Measurements from ENCODE around the gene VANGL1.
"Not testable (repeated sequence)": the region's sequence is repeated elsewhere in the genome, so short reads cannot be mapped to it uniquely, and the experiment has no call there.

VANGL1 gene

DNA sequence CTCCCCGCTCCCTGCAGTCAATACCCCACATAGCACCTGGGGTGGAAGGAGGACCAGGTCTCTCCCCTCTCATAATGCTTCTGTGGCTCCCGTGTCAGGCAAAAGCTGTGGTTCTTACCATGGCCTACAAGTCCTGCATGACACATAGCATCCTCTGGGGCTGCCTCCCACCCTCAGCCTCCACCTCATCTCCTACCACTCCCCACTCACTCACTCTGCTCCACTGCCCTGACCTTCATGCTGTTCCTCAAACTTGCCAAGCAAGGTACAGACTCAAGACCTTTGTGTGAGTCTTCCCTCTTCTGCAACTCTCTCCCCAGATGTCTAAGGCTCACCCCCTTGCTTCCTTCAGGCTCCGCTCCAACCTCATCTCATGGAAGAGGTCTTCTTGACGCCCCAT is 28.0 kb upstream of the VANGL1 start:
- H3K36me3 ChIP-seq (ENCODE audit: control insufficient read depth in 1 of 2, insufficient read depth in 2 of 2, low read length in 2 of 2): no peaks in the 10 kb centered on the region

DNA sequence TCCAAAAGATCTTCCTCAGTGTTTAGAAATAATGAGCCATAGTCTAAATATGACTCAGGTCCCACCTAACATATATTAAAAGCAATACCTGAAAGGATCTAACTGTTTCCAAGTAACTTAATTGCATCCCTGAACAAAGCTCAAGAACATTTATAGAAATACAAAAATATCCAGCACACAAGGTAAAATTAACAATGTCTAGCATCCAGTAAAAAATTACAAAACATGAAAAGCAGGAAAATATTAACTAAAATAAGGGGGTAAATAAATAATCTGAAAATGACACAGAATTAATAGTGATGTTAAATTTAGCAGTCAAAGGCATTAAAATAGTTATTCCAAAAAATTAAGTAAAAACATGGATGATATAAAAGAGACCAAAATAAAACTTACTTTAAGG is 21.3 kb upstream of the VANGL1 start:
- no peak overlapping the region for H3K9ac ChIP-seq (ENCODE audit: low read depth in 1 of 2, low read length in 2 of 2)
- H3K27me3 ChIP-seq (ENCODE audit: control insufficient read depth in 1 of 2, insufficient read depth in 2 of 2, low read length in 2 of 2): no peaks in the 10 kb centered on the region
- no peak overlapping the region for H3K4me3 ChIP-seq (ENCODE audit: low read depth in 1 of 2, low read length in 2 of 2)
- H3K36me3 ChIP-seq (ENCODE audit: control insufficient read depth in 1 of 2, insufficient read depth in 2 of 2, low read length in 2 of 2): no peaks in the 10 kb centered on the region
- H3K9me3 ChIP-seq (ENCODE audit: control insufficient read depth in 1 of 2, low read length in 2 of 2): peaks cover 4 to 7% of the 10 kb centered on the region in 2 donors
- no peaks in the 10 kb centered on the region for H3K4me1 ChIP-seq (ENCODE audit: control insufficient read depth in 1 of 2, insufficient read depth in 2 of 2, low read length in 2 of 2)
- H3K27ac ChIP-seq (ENCODE audit: low read depth, low read length): no peak overlapping the region

More for the DNA sequence above, 28.0 kb upstream of the VANGL1 start:
- Histone ChIP-seq H3K9ac (ENCODE audit: low read depth in 1 of 2, low read length in 2 of 2) (no peak overlapping the region), H3K27ac (ENCODE audit: low read depth, low read length) (no peak overlapping the region), H3K4me1 (ENCODE audit: control insufficient read depth in 1 of 2, insufficient read depth in 2 of 2, low read length in 2 of 2) (no peaks in the 10 kb centered on the region), H3K9me3 (ENCODE audit: control insufficient read depth in 1 of 2, low read length in 2 of 2) (no peaks in the 10 kb centered on the region), H3K27me3 (ENCODE audit: control insufficient read depth in 1 of 2, insufficient read depth in 2 of 2, low read length in 2 of 2) (no peaks in the 10 kb centered on the region), H3K4me3 (ENCODE audit: low read depth in 1 of 2, low read length in 2 of 2) (no peak overlapping the region)

DNA sequence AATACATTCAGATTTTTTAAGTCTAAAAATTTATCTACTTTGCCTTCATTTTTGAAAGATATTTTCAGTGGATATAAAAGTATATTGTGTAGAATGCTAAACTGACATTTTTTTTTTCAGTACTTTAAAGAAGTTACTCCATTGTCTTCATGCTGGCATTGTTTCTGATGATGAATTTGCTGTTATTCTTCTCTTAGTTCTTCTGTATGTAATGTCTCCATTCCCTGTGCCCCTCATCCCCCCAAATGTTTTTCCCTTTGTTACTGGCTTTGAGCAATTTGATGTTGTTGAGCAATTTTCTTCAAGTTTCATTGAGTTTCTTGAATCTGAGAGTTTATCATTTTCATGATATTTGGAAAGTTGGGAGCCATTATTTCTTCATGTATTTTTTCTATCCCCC is 20.8 kb upstream of the VANGL1 start:
- H3K27ac ChIP-seq (ENCODE audit: low read depth, low read length): no peak overlapping the region
- no peaks in the 10 kb centered on the region for H3K4me1 ChIP-seq (ENCODE audit: control insufficient read depth in 1 of 2, insufficient read depth in 2 of 2, low read length in 2 of 2)
- H3K9me3 ChIP-seq (ENCODE audit: control insufficient read depth in 1 of 2, low read length in 2 of 2): peaks cover 4 to 7% of the 10 kb centered on the region in 2 donors
- H3K9ac ChIP-seq (ENCODE audit: low read depth in 1 of 2, low read length in 2 of 2): no peak overlapping the region
- no peak overlapping the region for H3K4me3 ChIP-seq (ENCODE audit: low read depth in 1 of 2, low read length in 2 of 2)
- H3K36me3 ChIP-seq (ENCODE audit: control insufficient read depth in 1 of 2, insufficient read depth in 2 of 2, low read length in 2 of 2): no peaks in the 10 kb centered on the region
- no peaks in the 10 kb centered on the region for H3K27me3 ChIP-seq (ENCODE audit: control insufficient read depth in 1 of 2, insufficient read depth in 2 of 2, low read length in 2 of 2)

DNA sequence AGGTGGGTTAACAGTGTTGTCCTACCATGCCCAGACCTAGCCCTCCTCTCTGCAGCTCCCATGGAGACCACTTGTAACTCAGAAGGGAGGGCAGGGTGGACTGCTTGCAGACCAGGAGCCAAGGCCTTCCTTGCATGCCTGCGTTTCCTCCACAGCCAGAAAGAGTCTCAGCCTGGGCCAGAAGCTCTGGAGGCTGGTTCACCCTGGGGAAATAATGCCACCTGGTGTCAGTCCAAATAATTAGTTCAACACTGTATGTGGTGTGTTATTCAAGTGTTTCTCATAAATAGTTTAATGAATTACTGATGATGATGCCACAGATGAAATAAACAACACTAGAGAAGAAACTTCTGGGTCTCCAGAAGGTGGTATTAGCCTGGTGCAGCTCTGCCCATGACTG is 16.9 kb upstream of the VANGL1 start:
- no peak overlapping the region for H3K4me3 ChIP-seq (ENCODE audit: low read depth in 1 of 2, low read length in 2 of 2)
- no peaks in the 10 kb centered on the region for H3K36me3 ChIP-seq (ENCODE audit: control insufficient read depth in 1 of 2, insufficient read depth in 2 of 2, low read length in 2 of 2)
- H3K9me3 ChIP-seq (ENCODE audit: control insufficient read depth in 1 of 2, low read length in 2 of 2): peaks cover 4 to 5% of the 10 kb centered on the region in 2 donors
- H3K27ac ChIP-seq (ENCODE audit: low read depth, low read length): no peak overlapping the region
- H3K4me1 ChIP-seq (ENCODE audit: control insufficient read depth in 1 of 2, insufficient read depth in 2 of 2, low read length in 2 of 2): no peaks in the 10 kb centered on the region
- H3K27me3 ChIP-seq (ENCODE audit: control insufficient read depth in 1 of 2, insufficient read depth in 2 of 2, low read length in 2 of 2): no peaks in the 10 kb centered on the region
- no peak overlapping the region for H3K9ac ChIP-seq (ENCODE audit: low read depth in 1 of 2, low read length in 2 of 2)

DNA sequence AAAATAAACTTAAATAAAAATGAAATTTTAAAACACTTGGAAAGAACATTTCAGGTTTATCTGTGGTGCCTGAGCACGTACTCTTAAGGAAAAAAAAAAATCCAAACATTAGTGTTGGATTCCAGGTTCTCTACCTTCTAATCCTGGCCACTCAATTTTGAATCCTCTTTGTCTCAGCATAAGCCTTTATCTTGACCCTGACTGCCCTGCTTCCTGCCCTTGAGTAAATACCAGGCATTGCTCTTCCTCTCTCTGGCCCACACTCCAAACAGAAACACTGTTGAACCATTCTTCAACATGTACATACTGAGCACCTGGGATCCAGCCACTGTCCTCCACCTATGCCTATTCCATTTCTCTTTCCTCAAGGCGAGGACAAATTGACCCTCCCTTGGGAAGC is 11.4 kb upstream of the VANGL1 start:
- Histone ChIP-seq H3K9me3 (ENCODE audit: control insufficient read depth in 1 of 2, low read length in 2 of 2) (no peaks in the 10 kb centered on the region), H3K27me3 (ENCODE audit: control insufficient read depth in 1 of 2, insufficient read depth in 2 of 2, low read length in 2 of 2) (no peaks in the 10 kb centered on the region), H3K4me3 (ENCODE audit: low read depth in 1 of 2, low read length in 2 of 2) (no peak overlapping the region), H3K4me1 (ENCODE audit: control insufficient read depth in 1 of 2, insufficient read depth in 2 of 2, low read length in 2 of 2) (no peaks in the 10 kb centered on the region), H3K27ac (ENCODE audit: low read depth, low read length) (no peak overlapping the region), H3K36me3 (ENCODE audit: control insufficient read depth in 1 of 2, insufficient read depth in 2 of 2, low read length in 2 of 2) (no peaks in the 10 kb centered on the region), H3K9ac (ENCODE audit: low read depth in 1 of 2, low read length in 2 of 2) (no peak overlapping the region)

DNA sequence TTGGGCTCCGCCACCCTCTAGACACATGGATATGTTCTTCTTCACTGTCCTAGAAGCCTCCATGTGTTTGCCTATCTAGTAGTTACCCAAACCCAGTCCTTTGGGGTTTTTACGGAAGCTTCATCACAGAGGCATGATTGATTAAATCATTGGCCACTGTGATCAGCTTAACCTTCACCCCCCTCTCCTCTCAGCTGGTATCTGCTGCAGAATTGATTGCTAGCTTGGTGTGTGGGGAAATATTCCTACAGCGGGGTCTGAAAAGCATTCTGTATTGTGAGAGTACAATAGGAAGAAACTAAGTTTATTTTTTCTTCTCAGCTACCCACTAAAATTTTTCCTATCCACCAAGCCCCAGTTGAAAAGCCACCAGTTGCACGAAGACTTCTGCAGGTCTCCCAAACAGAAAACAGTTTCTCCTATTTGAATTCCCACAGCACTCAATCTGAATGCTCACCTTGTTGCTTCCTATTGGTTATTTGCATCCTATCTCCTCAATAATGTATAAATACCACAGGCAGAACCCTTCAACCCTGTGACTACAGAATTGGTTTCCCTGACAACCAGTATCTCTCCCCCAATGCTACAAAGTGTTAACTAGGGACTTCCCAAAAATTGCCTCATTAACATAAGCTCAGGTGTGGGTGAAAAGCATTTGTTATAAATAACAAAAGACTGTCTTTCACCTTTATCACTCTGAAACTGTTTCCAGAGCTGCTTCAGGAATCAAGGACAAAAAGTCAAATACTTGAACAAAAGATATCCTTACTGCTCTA is 9.3 kb upstream of the VANGL1 start:
- no peak overlapping the region for H3K4me3 ChIP-seq (ENCODE audit: low read depth in 1 of 2, low read length in 2 of 2)
- H3K9me3 ChIP-seq (ENCODE audit: control insufficient read depth in 1 of 2, low read length in 2 of 2): no peaks in the 10 kb centered on the region
- no peaks in the 10 kb centered on the region for H3K27me3 ChIP-seq (ENCODE audit: control insufficient read depth in 1 of 2, insufficient read depth in 2 of 2, low read length in 2 of 2)
- H3K4me1 ChIP-seq (ENCODE audit: control insufficient read depth in 1 of 2, insufficient read depth in 2 of 2, low read length in 2 of 2): no peaks in the 10 kb centered on the region
- no peaks in the 10 kb centered on the region for H3K36me3 ChIP-seq (ENCODE audit: control insufficient read depth in 1 of 2, insufficient read depth in 2 of 2, low read length in 2 of 2)
- H3K9ac ChIP-seq (ENCODE audit: low read depth in 1 of 2, low read length in 2 of 2): no peak overlapping the region
- no peak overlapping the region for H3K27ac ChIP-seq (ENCODE audit: low read depth, low read length)

DNA sequence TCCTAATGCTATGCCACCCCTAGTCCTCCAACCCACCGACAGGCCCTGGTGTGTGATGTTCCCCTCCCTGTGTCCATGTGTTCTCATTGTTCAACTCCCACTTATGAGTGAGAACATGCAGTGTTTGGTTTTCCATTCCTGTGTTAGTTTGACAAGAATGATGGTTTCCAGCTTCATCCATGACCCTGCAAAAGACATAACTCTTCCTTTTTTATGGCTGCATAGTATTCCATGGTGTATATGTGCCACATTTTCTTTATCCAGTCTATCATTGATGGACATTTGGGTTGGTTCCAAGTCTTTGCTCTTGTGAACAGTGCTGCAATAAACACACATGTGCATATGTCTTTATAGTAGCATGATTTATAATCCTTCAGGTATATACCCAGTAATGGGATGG is 8.2 kb upstream of the VANGL1 start:
- not testable (repeated sequence) for H3K27ac ChIP-seq (ENCODE audit: low read depth, low read length); H3K9ac ChIP-seq (ENCODE audit: low read depth in 1 of 2, low read length in 2 of 2); H3K36me3 ChIP-seq (ENCODE audit: control insufficient read depth in 1 of 2, insufficient read depth in 2 of 2, low read length in 2 of 2); H3K9me3 ChIP-seq (ENCODE audit: control insufficient read depth in 1 of 2, low read length in 2 of 2); H3K4me3 ChIP-seq (ENCODE audit: low read depth in 1 of 2, low read length in 2 of 2); H3K4me1 ChIP-seq (ENCODE audit: control insufficient read depth in 1 of 2, insufficient read depth in 2 of 2, low read length in 2 of 2); H3K27me3 ChIP-seq (ENCODE audit: control insufficient read depth in 1 of 2, insufficient read depth in 2 of 2, low read length in 2 of 2)

DNA sequence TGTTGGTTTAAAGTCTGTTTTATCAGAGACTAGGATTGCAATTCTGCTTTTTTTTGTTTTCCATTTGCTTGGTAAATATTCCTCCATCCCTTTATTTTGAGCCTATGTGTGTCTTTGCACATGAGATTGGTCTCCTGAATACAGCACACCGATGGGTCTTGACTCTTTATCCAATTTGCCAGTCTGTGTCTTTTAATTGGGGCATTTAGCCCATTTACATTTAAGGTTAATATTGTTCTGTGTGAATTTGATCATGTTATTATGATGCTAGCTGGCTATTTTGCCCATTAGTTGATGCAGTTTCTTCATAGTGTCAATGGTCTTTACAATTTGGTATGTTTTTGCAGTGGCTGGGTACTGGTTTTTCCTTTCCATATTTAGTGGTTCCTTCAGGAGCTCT is 4.5 kb upstream of the VANGL1 start:
- not testable (repeated sequence) for H3K27ac ChIP-seq (ENCODE audit: low read depth, low read length); H3K36me3 ChIP-seq (ENCODE audit: control insufficient read depth in 1 of 2, insufficient read depth in 2 of 2, low read length in 2 of 2); H3K9ac ChIP-seq (ENCODE audit: low read depth in 1 of 2, low read length in 2 of 2); H3K27me3 ChIP-seq (ENCODE audit: control insufficient read depth in 1 of 2, insufficient read depth in 2 of 2, low read length in 2 of 2); H3K4me3 ChIP-seq (ENCODE audit: low read depth in 1 of 2, low read length in 2 of 2); H3K4me1 ChIP-seq (ENCODE audit: control insufficient read depth in 1 of 2, insufficient read depth in 2 of 2, low read length in 2 of 2); H3K9me3 ChIP-seq (ENCODE audit: control insufficient read depth in 1 of 2, low read length in 2 of 2)

DNA sequence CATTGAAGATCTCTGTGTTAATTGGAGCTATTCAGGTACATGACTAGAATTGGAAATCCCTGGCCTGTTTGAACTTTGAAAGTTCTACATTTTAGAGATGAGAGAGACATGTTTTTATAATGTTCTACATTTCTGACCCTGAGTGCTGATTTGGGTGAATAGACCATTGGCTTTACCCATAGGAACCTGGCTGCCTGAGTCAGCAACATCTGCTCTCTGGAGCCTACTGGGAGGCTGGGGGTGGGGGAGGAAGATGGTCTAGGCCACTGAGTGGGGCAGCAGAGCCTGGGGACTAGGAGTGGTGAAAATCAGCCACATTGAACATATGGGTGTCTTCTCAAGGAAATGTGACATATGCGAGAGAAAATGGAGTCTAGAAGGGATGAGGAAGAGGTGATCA is 1.4 kb upstream of the VANGL1 start:
- Histone ChIP-seq H3K27ac (ENCODE audit: low read depth, low read length) (no peak overlapping the region), H3K4me3 (ENCODE audit: low read depth in 1 of 2, low read length in 2 of 2) (no peak overlapping the region), H3K36me3 (ENCODE audit: control insufficient read depth in 1 of 2, insufficient read depth in 2 of 2, low read length in 2 of 2) (no peaks in the 10 kb centered on the region), H3K4me1 (ENCODE audit: control insufficient read depth in 1 of 2, insufficient read depth in 2 of 2, low read length in 2 of 2) (peaks cover 3 to 8% of the 10 kb centered on the region in 2 donors), H3K27me3 (ENCODE audit: control insufficient read depth in 1 of 2, insufficient read depth in 2 of 2, low read length in 2 of 2) (no peaks in the 10 kb centered on the region), H3K9ac (ENCODE audit: low read depth in 1 of 2, low read length in 2 of 2) (no peak overlapping the region), H3K9me3 (ENCODE audit: control insufficient read depth in 1 of 2, low read length in 2 of 2) (peaks cover 0 to 6% of the 10 kb centered on the region in 2 donors)

DNA sequence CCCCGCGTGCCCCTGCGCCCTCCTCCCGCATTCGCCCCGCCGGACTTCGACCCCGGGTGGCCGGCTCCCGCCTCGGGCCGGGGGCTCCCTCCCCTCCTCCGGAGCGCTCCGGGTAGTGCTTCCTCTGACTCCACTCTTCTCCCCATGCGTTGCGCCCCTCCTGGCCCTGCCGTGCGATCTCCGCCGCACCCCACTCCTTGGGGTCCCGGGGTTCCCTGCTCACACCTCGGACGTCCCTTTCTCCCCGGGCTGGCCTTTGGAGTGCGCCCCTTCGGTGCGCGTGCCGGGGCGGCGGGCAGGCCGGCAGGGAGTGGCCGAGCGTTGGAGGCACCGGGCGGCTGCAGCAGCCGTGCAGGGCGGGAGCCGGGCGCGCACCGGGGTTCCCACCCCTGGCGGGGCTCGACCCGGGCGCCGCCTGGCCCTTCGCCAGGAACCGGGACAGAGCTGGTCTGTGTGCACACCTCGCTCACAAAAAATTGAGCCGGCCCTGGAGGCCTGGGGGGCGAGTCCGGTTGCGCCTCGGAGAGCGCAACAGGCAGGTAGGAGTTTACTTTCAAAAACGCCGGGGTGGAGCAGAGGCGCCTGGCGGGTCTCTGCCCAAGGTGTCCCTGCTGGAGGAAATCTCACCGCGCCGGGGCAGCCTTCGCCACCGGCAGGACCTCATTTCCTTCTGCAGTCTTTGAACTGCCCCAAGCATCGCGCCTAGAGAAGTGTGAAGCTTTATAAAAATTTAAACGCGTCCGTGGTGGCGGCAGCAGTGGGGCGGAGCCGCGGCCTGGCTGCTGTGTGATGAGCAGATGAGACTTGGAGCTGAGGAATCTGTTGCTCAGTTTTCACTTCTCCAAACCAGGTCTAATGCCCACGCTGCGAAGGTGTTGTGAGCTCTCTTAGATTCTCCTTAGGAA is 650 bp downstream of the VANGL1 start:
- Histone ChIP-seq H3K4me3 (ENCODE audit: low read depth in 1 of 2, low read length in 2 of 2) (peak overlapping the region; percentile 63 to 75), H3K4me1 (ENCODE audit: control insufficient read depth in 1 of 2, insufficient read depth in 2 of 2, low read length in 2 of 2) (peaks cover 13 to 14% of the 10 kb centered on the region in 2 donors), H3K27me3 (ENCODE audit: control insufficient read depth in 1 of 2, insufficient read depth in 2 of 2, low read length in 2 of 2) (no peaks in the 10 kb centered on the region), H3K36me3 (ENCODE audit: control insufficient read depth in 1 of 2, insufficient read depth in 2 of 2, low read length in 2 of 2) (no peaks in the 10 kb centered on the region), H3K9ac (ENCODE audit: low read depth in 1 of 2, low read length in 2 of 2) (peak overlapping the region; percentile 30 to 70), H3K9me3 (ENCODE audit: control insufficient read depth in 1 of 2, low read length in 2 of 2) (peaks cover 0 to 6% of the 10 kb centered on the region in 2 donors), H3K27ac (ENCODE audit: low read depth, low read length) (peak overlapping the region; percentile 37)
